GM18511 (cell line): ENCODE measurements around the gene CEACAM18.

Experiments
- ATAC-seq: cut with Tn5 transposase; IDR thresholded peaks from one replicate; pipeline ENCODE4 v1.9.1; 2021; ENCODE audit warnings: mild to moderate bottlenecking, moderate library complexity; ENCODE audit not compliant: unreplicated experiment

CEACAM18 gene

DNA sequence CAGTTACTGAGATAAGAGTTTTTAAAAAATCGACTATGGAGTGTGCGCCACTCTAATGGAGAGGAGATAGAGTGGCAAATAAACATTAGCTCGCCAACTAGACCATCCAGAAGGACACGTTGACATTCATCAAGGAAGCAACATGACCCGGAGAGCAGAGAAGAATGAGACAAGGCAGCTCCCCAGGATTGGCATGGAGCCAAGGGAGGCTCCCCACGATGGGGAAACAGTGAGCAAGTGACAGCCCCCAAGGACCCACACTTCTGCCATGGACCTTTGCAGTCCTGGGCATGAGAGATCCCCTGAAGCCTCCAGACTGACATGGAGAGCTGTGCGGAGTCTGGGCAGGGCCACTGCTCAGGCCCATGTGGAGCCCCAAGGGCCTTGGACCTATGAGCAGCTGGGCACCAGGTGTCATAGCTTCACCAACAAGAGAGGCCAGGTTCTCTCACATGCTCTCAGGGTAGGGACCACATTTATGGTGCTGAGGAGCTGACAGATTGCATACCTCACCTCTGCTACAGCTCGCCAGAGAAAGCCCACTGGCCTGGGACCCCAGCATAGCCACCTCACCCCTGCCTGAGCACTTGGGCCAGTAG is 46.4 kb downstream of the CEACAM18 start:
- no peak for ATAC-seq

DNA sequence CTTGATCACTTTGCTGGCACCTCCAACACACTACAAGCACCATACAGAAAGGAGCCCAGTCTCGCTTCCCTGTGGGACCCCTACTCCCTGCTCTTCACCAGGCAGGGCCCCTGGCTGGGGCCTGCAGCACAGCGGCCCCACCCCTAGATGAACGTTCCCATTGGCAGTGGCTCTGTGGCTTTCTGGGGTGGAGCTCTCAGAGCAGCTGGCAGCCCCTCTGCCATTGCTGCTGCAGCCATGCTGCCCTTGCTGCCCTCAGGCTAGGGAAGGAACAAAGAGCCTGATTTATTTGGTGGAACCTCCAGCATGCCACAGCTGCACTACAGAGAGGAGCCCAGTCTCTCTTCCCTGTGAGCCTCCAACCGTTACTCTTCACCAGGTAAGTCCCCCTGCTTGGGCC is 47.3 kb downstream of the CEACAM18 start:
- ATAC-seq, result no peak

DNA sequence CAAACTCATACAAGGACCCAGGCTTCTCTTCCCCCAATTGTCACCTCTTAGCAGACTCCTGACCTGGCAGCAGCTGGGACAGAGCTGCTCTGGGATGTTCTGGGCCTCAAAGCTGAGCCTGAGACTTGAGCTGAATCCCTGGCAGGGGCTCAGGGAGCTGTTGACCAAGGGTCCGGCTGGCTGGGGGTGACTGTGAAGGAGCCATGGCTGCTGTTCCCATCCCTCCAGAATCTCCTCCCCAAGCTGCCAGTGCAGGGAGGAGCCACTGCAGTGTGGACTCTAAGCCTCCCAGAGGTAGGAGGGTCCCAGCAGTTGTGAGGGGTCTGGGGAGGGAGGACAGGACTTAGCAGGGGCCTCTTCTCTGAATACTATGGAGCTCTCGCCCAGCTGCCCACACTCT is 51.0 kb downstream of the CEACAM18 start:
- ATAC-seq, result no peak

DNA sequence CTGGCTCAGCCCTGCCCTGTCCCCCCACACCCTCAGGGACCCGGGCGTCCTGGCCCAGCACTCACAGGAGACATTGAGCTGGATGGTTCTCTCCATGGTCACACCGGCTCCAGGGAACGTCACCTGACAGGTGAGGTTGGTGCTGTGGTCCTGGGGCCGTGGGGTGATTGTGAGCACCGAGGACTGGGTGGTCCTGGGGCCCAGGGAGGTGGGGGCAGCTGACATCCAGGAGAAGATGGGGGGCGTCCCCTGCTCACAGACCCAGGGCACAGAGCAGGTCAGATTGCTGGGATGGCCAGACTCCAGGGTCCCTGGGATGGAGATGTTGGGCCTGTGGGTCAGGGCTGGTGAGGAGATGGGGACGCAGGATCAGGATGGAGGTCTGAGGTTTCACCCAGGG is 52.3 kb downstream of the CEACAM18 start:
- no peak for ATAC-seq

DNA sequence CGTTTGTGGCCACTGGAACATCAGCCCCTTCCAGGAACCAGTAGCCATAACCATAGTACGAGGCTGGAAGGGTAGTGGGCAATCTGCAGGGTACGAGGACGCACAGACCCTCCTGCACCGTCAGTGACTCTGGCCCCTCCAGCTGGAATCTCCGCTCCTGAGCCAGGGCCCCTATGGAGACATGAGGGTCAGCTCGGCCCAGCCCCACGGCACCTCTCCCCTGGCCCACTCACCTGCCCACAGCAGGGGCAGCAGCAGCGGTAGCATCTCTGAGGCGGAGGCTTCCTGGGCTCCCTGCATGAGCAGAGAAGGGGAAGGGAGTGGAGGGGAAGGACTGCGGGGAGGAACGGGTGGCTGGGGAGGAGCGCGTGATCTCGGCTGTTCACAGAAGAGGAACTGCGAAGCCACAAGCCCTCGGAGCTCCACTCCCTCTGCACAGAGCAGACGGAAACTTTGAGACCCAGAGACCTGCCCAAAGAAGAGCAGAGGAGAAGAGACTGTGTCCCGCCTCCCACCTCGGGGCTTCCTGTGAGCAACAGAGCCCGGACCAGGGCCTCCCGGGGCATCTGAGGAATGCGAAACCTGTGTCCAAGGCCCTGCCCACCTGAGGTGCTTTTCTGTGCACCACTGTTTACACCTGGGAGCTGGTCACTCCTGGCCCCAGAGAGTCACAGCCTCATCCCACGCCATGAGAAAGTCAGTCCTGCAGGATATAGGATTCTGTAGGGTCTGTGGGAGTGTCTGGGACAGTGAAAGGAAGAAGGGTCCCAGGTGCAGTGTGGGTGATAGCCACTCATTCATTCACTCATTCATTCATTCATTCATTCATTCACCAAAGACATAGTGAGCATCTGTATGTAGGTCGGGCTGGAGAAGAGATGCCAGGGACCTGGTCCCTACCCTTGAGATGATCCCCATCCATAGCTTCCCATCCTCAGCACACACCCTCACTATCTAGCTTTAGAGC is 53.3 kb downstream of the CEACAM18 start, which contains the start of gene SIGLEC6:
TSS of gene SIGLEC6 (minus strand) at position 322 of the 967 bp plus-strand sequence. CDS start at position 300, 22 bp downstream.
- ATAC-seq, result peak; percentile 82

DNA sequence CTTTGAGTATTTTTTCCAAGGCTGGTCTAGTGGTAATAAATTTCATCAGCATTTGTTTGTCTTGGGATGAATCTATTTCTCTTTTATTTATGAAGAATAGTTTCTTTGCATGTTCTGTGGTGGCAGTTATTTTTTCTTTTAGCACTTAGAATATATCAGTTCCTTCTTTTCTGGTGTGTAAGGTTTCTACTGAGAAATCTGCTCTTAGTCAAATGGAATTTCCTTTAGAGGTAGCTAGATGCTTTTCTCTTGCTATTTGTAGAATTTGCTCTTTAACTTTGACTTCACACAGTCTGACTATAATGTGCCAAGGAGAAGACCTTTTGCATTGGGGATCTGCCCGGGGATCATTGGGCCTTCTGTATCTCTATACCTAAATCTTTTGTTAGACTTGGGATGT is 57.2 kb downstream of the CEACAM18 start:
- no peak for ATAC-seq

DNA sequence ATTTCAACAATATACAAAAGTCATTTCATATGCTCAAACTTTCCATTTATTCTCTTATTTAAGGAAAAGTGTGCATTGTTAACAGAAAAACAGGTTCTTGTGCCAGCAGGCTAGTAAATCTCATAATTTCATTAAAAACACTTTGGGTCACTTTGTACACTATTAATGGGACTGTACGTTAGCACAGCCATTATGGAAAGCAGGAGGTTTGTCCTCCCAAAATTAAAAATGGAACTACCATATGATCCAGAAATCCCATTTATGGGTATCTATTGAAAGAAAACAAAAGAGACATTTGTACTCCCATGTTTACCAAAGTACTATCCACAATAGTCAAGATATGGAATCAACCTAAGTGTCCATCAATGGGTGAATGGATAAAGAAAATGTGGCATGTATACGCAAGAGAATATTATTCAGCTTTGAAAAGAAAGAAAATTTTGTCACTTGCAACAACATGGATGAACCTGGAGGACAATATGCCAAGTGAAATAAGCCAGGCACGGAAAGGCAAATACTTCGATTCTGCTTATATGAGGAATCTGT is 61.6 kb downstream of the CEACAM18 start:
- ATAC-seq, result no peak
